GM13977 (cell line): ENCODE measurements around the gene PARS2.

Experiments used
- DNase-seq: peaks from one replicate; pipeline ENCODE4 v3.0.0; 2012; ENCODE audit warnings: low spot score
- CTCF ChIP-seq: IDR thresholded peaks from 2 replicates; pipeline ENCODE4 v1.5.1; 2012; ENCODE audit warnings: mild to moderate bottlenecking, control low read depth; ENCODE audit not compliant: insufficient read depth; ENCODE audit errors: extremely low read depth, missing control alignments
- in situ Hi-C: fragments of 300-500 bp; cut with MboI; formaldehyde crosslinking; loops from one replicate; pipeline ENCODE4 v1.12.0; 2022; ENCODE audit warnings: low sequenced_read_pairs, low pct_unique_long_range_greater_than_20kb, mixed read lengths, inconsistent platforms; ENCODE audit not compliant: unreplicated experiment

Gene PARS2

GRCh38 chr1:54774820-54775498, 10.6 kb upstream of the PARS2 start:
- TF ChIP-seq CTCF, result no peak
- DNase-seq, result no peak
- in situ Hi-C loops, result no loop called here

GRCh38 chr1:54772951-54773350, 8.6 kb upstream of the PARS2 start:
- no peak for TF ChIP-seq CTCF
- in situ Hi-C loops, result no loop called here
- DNase-seq, result no peak

GRCh38 chr1:54768093-54768492, 3.8 kb upstream of the PARS2 start:
- in situ Hi-C loops, result no loop called here
- DNase-seq, result no peak
- TF ChIP-seq CTCF, result no peak

- TF ChIP-seq CTCF, result no peak
- DNase-seq, result no peak
- in situ Hi-C loops, result no loop called here
Observed at GRCh38 chr1:54767526-54767925, 3.2 kb upstream of the PARS2 start.

- in situ Hi-C loops, result no loop called here
- no peak for DNase-seq
- no peak for TF ChIP-seq CTCF
Observed at GRCh38 chr1:54766726-54767125, 2.4 kb upstream of the PARS2 start.

GRCh38 chr1:54764922-54765561, 719 bp upstream of the PARS2 start:
- TF ChIP-seq CTCF, result no peak
- DNase-seq, result no peak
- in situ Hi-C loops, result no loop called here
